ENCODE measurements around the gene MAN1C1.

MAN1C1 gene

GRCh38 chr1:25748531-25749205 lies 132.1 kb downstream of the MAN1C1 start:
- H3K36me3 ChIP-seq (ENCODE audit: control insufficient read depth, insufficient read depth, low read length), result no peaks in the 10 kb centered on the region
- no peak overlapping the region for H3K4me2 ChIP-seq (ENCODE audit: low read length)
- no peak overlapping the region for H3K9ac ChIP-seq
- no peaks in the 10 kb centered on the region for H3K27me3 ChIP-seq (ENCODE audit: control insufficient read depth, insufficient read depth, low read length)
- no peak overlapping the region for H3K4me3 ChIP-seq (ENCODE audit: low read depth, low read length)
- TF ChIP-seq CTCF (IDR thresholded peaks at IDR 0.05), result no peak
- H3K9me3 ChIP-seq (ENCODE audit: control insufficient read depth, low read length), result no peaks in the 10 kb centered on the region
- H3K79me2 ChIP-seq, result no peaks in the 10 kb centered on the region
- H3K4me1 ChIP-seq, result peaks cover 9% of the 10 kb centered on the region
- no peak overlapping the region for H3K27ac ChIP-seq
- no peak overlapping the region for H2AFZ ChIP-seq

- Histone ChIP-seq H3K27ac (no peak overlapping the region), H3K36me3 (ENCODE audit: control insufficient read depth, insufficient read depth, low read length) (no peaks in the 10 kb centered on the region), H3K4me3 (ENCODE audit: low read depth, low read length) (no peak overlapping the region), H3K4me1 (no peaks in the 10 kb centered on the region), H3K4me2 (ENCODE audit: low read length) (no peak overlapping the region), H2AFZ (no peak overlapping the region), H3K27me3 (ENCODE audit: control insufficient read depth, insufficient read depth, low read length) (no peaks in the 10 kb centered on the region), H3K79me2 (no peaks in the 10 kb centered on the region), H3K9me3 (ENCODE audit: control insufficient read depth, low read length) (no peaks in the 10 kb centered on the region), H3K9ac (no peak overlapping the region)
- TF ChIP-seq CTCF (IDR thresholded peaks at IDR 0.05), result no peak
Observed at GRCh38 chr1:25750923-25751605, 134.5 kb downstream of the MAN1C1 start.

GRCh38 chr1:25754470-25755181 lies 138.0 kb downstream of the MAN1C1 start:
- Histone ChIP-seq H3K27ac (no peak overlapping the region), H3K4me2 (ENCODE audit: low read length) (no peak overlapping the region), H3K4me3 (ENCODE audit: low read depth, low read length) (no peak overlapping the region), H3K36me3 (ENCODE audit: control insufficient read depth, insufficient read depth, low read length) (no peaks in the 10 kb centered on the region), H2AFZ (no peak overlapping the region), H3K27me3 (ENCODE audit: control insufficient read depth, insufficient read depth, low read length) (no peaks in the 10 kb centered on the region), H3K4me1 (no peaks in the 10 kb centered on the region), H3K79me2 (no peaks in the 10 kb centered on the region), H3K9ac (no peak overlapping the region), H3K9me3 (ENCODE audit: control insufficient read depth, low read length) (no peaks in the 10 kb centered on the region)
- no peak for TF ChIP-seq CTCF (IDR thresholded peaks at IDR 0.05)

GRCh38 chr1:25755475-25756125 lies 139.0 kb downstream of the MAN1C1 start:
- no peak overlapping the region for H3K27ac ChIP-seq
- no peaks in the 10 kb centered on the region for H3K9me3 ChIP-seq (ENCODE audit: control insufficient read depth, low read length)
- no peaks in the 10 kb centered on the region for H3K36me3 ChIP-seq (ENCODE audit: control insufficient read depth, insufficient read depth, low read length)
- no peaks in the 10 kb centered on the region for H3K27me3 ChIP-seq (ENCODE audit: control insufficient read depth, insufficient read depth, low read length)
- no peak for TF ChIP-seq CTCF (IDR thresholded peaks at IDR 0.05)
- no peak overlapping the region for H3K4me3 ChIP-seq (ENCODE audit: low read depth, low read length)
- no peaks in the 10 kb centered on the region for H3K4me1 ChIP-seq
- no peak overlapping the region for H2AFZ ChIP-seq
- no peak overlapping the region for H3K4me2 ChIP-seq (ENCODE audit: low read length)
- H3K9ac ChIP-seq, result no peak overlapping the region
- H3K79me2 ChIP-seq, result no peaks in the 10 kb centered on the region

All from parathyroid adenoma (tissue), 2 donors.